ENCODE results near the gene CD40. TPM values are rescaled to one million over a fixed set of nuclear protein-coding genes. Genes with fewer than 3 reads are reported as not detected.
A peak's percentile ranks its signal among the peaks of the same experiment; 100 is the strongest.

Gene CD40
- total RNA-seq, 1 experiment from 2014 or later, result 7.8 TPM

DNA sequence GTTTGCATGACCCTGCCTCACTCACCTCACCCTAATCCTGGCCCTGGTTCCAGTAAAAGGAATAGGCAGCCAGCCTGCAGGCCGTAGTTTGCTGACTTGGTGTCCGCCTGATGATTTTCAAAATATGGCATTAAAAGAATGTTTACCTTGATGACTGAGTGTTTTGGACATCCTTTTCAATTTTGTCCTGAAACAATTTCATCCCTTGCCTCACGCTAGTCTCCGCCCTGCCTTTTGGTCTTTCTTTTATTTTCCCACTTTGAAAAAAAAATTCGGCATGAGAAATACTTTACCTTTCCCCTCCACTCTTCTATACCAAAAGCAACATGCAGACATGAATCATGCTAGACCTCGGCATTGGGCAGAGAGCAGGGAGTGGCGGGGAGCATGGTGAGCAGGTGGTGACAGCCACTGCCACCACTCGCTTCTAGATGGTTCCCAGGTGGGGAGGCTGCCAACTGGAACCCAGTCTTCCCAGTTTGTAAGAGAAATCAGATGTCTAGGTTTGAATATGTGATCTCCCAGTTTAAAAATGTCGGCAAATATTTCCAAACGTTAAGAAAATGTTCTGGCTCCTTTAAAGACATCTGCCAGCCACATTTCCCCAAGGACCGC, 9.4 kb downstream of the CD40 start:
- H3K23ac ChIP-seq (ENCODE audit: insufficient read length, low read depth, low read length), result no peak overlapping the region
- H2BK12ac ChIP-seq (ENCODE audit: insufficient read length, low read depth, low read length), result no peak overlapping the region
- H3K4me2 ChIP-seq (ENCODE audit: insufficient read depth, insufficient read length, low read length), result no peak overlapping the region
- no peaks in the 10 kb centered on the region for H3K79me2 ChIP-seq (ENCODE audit: insufficient read depth, low read length)
- H3K36me3 Mint-ChIP-seq (ENCODE audit: insufficient read depth in 1 of 3, low read depth in 3 of 3), result peaks cover 13 to 27% (median 27%) of the 10 kb centered on the region in 3 experiments; a peak in 6 of 7 replicates
- H3K14ac ChIP-seq (ENCODE audit: insufficient read depth, low read length), result no peak overlapping the region
- no peak overlapping the region for H3K4ac ChIP-seq (ENCODE audit: low read depth, low read length)
- no peaks in the 10 kb centered on the region for H3K79me1 ChIP-seq (ENCODE audit: insufficient read depth, low read depth, low read length, poor library complexity, severe bottlenecking)
- H3K4me3 Mint-ChIP-seq, result no peak overlapping the region
- H2AK5ac ChIP-seq (ENCODE audit: insufficient read length, low read length), result no peak overlapping the region
- peak; percentile 16 for DNase-seq
- H2BK5ac ChIP-seq (ENCODE audit: insufficient read length, low read length), result no peak overlapping the region
- no peaks in the 10 kb centered on the region for H3K4me1 ChIP-seq (ENCODE audit: insufficient read depth, low read length)
- no peaks in the 10 kb centered on the region for H3K27me3 ChIP-seq (ENCODE audit: insufficient read depth, low read length)
- no peak overlapping the region for H3K27ac Mint-ChIP-seq
- no CpG with 5 or more reads among the region's 11 CpGs for WGBS (ENCODE audit: extremely low coverage, insufficient read length, low lambda C conversion rate)
- no peak overlapping the region for H2AFZ ChIP-seq (ENCODE audit: low read length)
- H3K9me3 Mint-ChIP-seq, result no peaks in the 10 kb centered on the region
- H2BK15ac ChIP-seq (ENCODE audit: low read depth, low read length), result no peak overlapping the region
- H3K56ac ChIP-seq (ENCODE audit: insufficient read length, low read depth, low read length), result no peak overlapping the region
- no peak overlapping the region for H3K27ac ChIP-seq (ENCODE audit: insufficient read length, low read depth, low read length)
- no peak overlapping the region for H3K18ac ChIP-seq (ENCODE audit: insufficient read length, low read depth, low read length)
- no peaks in the 10 kb centered on the region for H3K23me2 ChIP-seq (ENCODE audit: insufficient read length, low read depth, low read length, poor library complexity, severe bottlenecking)
- H4K91ac ChIP-seq (ENCODE audit: insufficient read length, low read depth, low read length), result no peak overlapping the region
- H3K4me1 Mint-ChIP-seq, result peaks cover 0 to 4% of the 10 kb centered on the region in 2 experiments; a peak in 2 of 4 replicates
- no peak overlapping the region for H4K8ac ChIP-seq (replicated peaks; ENCODE audit: insufficient read length, low read depth, low read length)
- peaks cover 30% of the 10 kb centered on the region for H3K27me3 Mint-ChIP-seq (ENCODE audit: low read depth)
- H4K5ac ChIP-seq (ENCODE audit: insufficient read length, low read depth, low read length), result no peak overlapping the region
- H2BK20ac ChIP-seq (ENCODE audit: low read depth, low read length, poor library complexity, severe bottlenecking), result no peak overlapping the region
- H3K9ac ChIP-seq (ENCODE audit: extremely low read depth, insufficient read length, low read length), result no peak overlapping the region
- TF ChIP-seq, protein P1, sequence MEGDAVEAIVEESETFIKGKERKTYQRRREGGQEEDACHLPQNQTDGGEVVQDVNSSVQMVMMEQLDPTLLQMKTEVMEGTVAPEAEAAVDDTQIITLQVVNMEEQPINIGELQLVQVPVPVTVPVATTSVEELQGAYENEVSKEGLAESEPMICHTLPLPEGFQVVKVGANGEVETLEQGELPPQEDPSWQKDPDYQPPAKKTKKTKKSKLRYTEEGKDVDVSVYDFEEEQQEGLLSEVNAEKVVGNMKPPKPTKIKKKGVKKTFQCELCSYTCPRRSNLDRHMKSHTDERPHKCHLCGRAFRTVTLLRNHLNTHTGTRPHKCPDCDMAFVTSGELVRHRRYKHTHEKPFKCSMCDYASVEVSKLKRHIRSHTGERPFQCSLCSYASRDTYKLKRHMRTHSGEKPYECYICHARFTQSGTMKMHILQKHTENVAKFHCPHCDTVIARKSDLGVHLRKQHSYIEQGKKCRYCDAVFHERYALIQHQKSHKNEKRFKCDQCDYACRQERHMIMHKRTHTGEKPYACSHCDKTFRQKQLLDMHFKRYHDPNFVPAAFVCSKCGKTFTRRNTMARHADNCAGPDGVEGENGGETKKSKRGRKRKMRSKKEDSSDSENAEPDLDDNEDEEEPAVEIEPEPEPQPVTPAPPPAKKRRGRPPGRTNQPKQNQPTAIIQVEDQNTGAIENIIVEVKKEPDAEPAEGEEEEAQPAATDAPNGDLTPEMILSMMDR (conservative IDR thresholded peaks at IDR 0.05), result no peak
- no peaks in the 10 kb centered on the region for H3K9me3 ChIP-seq (ENCODE audit: control insufficient read depth, low read depth, low read length)
- H3T11ph ChIP-seq (ENCODE audit: low read length), result no peak overlapping the region
- H2BK120ac ChIP-seq (ENCODE audit: low read depth, low read length, poor library complexity, severe bottlenecking), result no peak overlapping the region
- no peaks in the 10 kb centered on the region for H4K20me1 ChIP-seq (ENCODE audit: control insufficient read depth, insufficient read depth, insufficient read length)
